Upper lobe of right lung (tissue), 1 donor: ENCODE results near the gene WBP1L. TPM values are rescaled to one million over a fixed set of nuclear protein-coding genes. Genes with fewer than 3 reads are reported as not detected.

ENCODE experiments used
- ATAC-seq: fragments of 200-7000 bp; cut with Tn5 transposase; one replicate; pipeline ENCODE4 v1.9.1; 2020; ENCODE audit warnings: mild to moderate bottlenecking, moderate library complexity
- DNase-seq: peaks from one replicate; pipeline ENCODE4 v3.0.0-alpha.2; 2020
- H3K27ac ChIP-seq: fragments of 200-600 bp; one replicate; pipeline ENCODE4 v1.8.0; 2022
- H3K27me3 ChIP-seq: fragments of 200-600 bp; one replicate; pipeline ENCODE4 v1.8.0; 2022; ENCODE audit warnings: mild to moderate bottlenecking
- H3K36me3 ChIP-seq: fragments of 200-600 bp; one replicate; pipeline ENCODE4 v1.8.0; 2022
- H3K4me1 ChIP-seq: fragments of 200-600 bp; one replicate; pipeline ENCODE4 v1.8.0; 2022
- H3K4me3 ChIP-seq: fragments of 200-600 bp; one replicate; pipeline ENCODE4 v1.8.0; 2022; ENCODE audit warnings: mild to moderate bottlenecking
- H3K9me3 ChIP-seq: fragments of 200-600 bp; one replicate; pipeline ENCODE4 v1.8.0; 2022
- CTCF ChIP-seq: fragments of 200-600 bp; IDR thresholded peaks from one replicate; pipeline ENCODE4 v1.8.0; 2022; ENCODE audit warnings: antibody characterized with exemption
- intact Hi-C: fragments of 100-400 bp; cut with DNase I; formaldehyde crosslinking; loops from one replicate; pipeline ENCODE4 v1.11.0; 2022
- total RNA-seq: library from RNA; stranded (reverse); fragmentation: NEBNext Ultra II Directional; extraction: Animal tissue kit (Norgen Biotek cat#: 25700); gene quantifications from one replicate; pipeline ENCODE4 v1.2.1, GENCODE V29; 2021
- donor health status: DM: no; HTN: yes; CAD: no; lungs with severe emphysema.

WBP1L gene
- total RNA-seq, 1 donor from 2014 or later: 49.0 TPM

- ATAC-seq: no peak
- H3K27me3 ChIP-seq: no peaks in the 10 kb centered on the region
- DNase-seq: no peak
- TF ChIP-seq CTCF: no peak
- H3K4me1 ChIP-seq: peaks cover 21% of the 10 kb centered on the region
- H3K4me3 ChIP-seq: peak overlapping the region; percentile 99
- intact Hi-C loops: no loop called here
- peak overlapping the region; percentile 87 for H3K27ac ChIP-seq
- no peaks in the 10 kb centered on the region for H3K36me3 ChIP-seq
- H3K9me3 ChIP-seq: no peaks in the 10 kb centered on the region
Measured at GRCh38 chr10:102712843-102713538, 30.8 kb upstream of the WBP1L start.

- Histone ChIP-seq H3K4me3 (peak overlapping the region; percentile 99), H3K4me1 (peaks cover 21% of the 10 kb centered on the region), H3K36me3 (no peaks in the 10 kb centered on the region), H3K9me3 (no peaks in the 10 kb centered on the region), H3K27me3 (no peaks in the 10 kb centered on the region), H3K27ac (peak overlapping the region; percentile 87)
- intact Hi-C loops: no loop called here
- TF ChIP-seq CTCF: no peak
- ATAC-seq: peak; percentile 65
- no peak for DNase-seq
Measured at GRCh38 chr10:102713539-102713813, 30.3 kb upstream of the WBP1L start.

- peak; percentile 47 for TF ChIP-seq CTCF
Measured at GRCh38 chr10:102713814-102714620, 29.7 kb upstream of the WBP1L start, which contains the start of gene ARL3. ARL3 (minus strand) TSS chr10:102714397; CDS start chr10:102714275, 122 bp downstream.

GRCh38 chr10:102714621-102715455 is 28.9 kb upstream of the WBP1L start, which contains the start of gene SFXN2:
SFXN2 (plus strand) TSS chr10:102714636; CDS start chr10:102726637, 12,001 bp downstream.
- H3K4me1 ChIP-seq: peaks cover 21% of the 10 kb centered on the region
- peak; percentile 81 for DNase-seq

More at GRCh38 chr10:102713814-102714620, 29.7 kb upstream of the WBP1L start, which contains the start of gene ARL3:
- DNase-seq (peak; percentile 100), ATAC-seq (peak; percentile 98)
- H3K9me3 ChIP-seq: no peaks in the 10 kb centered on the region
- no peaks in the 10 kb centered on the region for H3K27me3 ChIP-seq
- H3K27ac ChIP-seq: peak within 1 kb of the TSS; percentile 87
- H3K36me3 ChIP-seq: no peaks in the 10 kb centered on the region
- intact Hi-C loops: no loop called here
- H3K4me3 ChIP-seq: peak within 1 kb of the TSS; percentile 99
- H3K4me1 ChIP-seq: peaks cover 21% of the 10 kb centered on the region

More at GRCh38 chr10:102714621-102715455, 28.9 kb upstream of the WBP1L start, which contains the start of gene SFXN2:
- Histone ChIP-seq H3K27me3 (no peaks in the 10 kb centered on the region), H3K9me3 (no peaks in the 10 kb centered on the region), H3K36me3 (no peaks in the 10 kb centered on the region), H3K4me3 (peak within 1 kb of the TSS; percentile 99), H3K27ac (peak within 1 kb of the TSS; percentile 87)
- no peak for ATAC-seq
- peak; percentile 9 for TF ChIP-seq CTCF
- intact Hi-C loops: no loop called here
